Hepatocyte (in vitro differentiated cells): ENCODE measurements around the gene AGAP9.
"Not testable (repeated sequence)": the region's sequence is repeated elsewhere in the genome, so short reads cannot be mapped to it uniquely, and the experiment has no call there.

Experiments
- EZH2 ChIP-seq: fragments of 200-600 bp; sonication (generic); IDR thresholded peaks from 2 replicates; pipeline ENCODE4 v1.6.1; 2016; ENCODE audit warnings: antibody characterized with exemption, mild to moderate bottlenecking, borderline replicate concordance
- TF ChIP-seq, protein P1 (sequence below): fragments of 200-600 bp; sonication (generic); IDR thresholded peaks from 2 replicates; pipeline ENCODE4 v1.5.1; 2016; ENCODE audit warnings: antibody characterized with exemption, mild to moderate bottlenecking; ENCODE audit not compliant: poor library complexity

DNA sequence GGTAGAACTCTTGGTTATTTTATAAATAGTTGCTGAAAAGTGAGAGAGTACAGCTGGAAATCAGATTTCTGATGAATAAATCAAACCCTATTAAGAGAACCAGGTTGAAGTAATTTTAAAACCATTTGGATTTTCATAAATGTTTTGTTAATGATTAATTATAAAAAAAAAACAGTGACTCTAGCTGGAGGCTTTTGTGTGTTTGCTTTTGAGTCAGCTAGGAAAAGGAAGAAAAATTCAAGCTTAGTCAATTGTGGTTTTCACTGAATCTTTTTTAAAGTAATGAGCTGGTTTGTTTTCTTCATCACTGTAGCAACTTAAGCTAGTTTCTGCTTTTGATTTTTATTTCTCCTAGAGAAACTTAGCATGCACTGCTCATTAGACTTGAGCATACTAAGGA, 34.2 kb upstream of the AGAP9 start:
- TF ChIP-seq, protein P1, sequence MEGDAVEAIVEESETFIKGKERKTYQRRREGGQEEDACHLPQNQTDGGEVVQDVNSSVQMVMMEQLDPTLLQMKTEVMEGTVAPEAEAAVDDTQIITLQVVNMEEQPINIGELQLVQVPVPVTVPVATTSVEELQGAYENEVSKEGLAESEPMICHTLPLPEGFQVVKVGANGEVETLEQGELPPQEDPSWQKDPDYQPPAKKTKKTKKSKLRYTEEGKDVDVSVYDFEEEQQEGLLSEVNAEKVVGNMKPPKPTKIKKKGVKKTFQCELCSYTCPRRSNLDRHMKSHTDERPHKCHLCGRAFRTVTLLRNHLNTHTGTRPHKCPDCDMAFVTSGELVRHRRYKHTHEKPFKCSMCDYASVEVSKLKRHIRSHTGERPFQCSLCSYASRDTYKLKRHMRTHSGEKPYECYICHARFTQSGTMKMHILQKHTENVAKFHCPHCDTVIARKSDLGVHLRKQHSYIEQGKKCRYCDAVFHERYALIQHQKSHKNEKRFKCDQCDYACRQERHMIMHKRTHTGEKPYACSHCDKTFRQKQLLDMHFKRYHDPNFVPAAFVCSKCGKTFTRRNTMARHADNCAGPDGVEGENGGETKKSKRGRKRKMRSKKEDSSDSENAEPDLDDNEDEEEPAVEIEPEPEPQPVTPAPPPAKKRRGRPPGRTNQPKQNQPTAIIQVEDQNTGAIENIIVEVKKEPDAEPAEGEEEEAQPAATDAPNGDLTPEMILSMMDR: not testable (repeated sequence)
- not testable (repeated sequence) for TF ChIP-seq EZH2
